Peyer's patch (tissue), 4 donors: ENCODE data around the gene PHF3. TPM values are rescaled to one million over a fixed set of nuclear protein-coding genes. Genes with fewer than 3 reads are reported as not detected.

Source experiments
- DNase-seq, 3 donors: peaks; one replicate each; pipeline ENCODE4 v3.0.0-alpha.2; 2017 to 2019
- H3K27ac ChIP-seq, 4 donors: fragments of 200-600 bp; sonication (generic); one replicate each; pipeline ENCODE4 v1.5.1; 2016 to 2019
- H3K27me3 ChIP-seq, 2 donors: fragments of 200-600 bp; sonication (generic); one replicate each; pipeline ENCODE4 v1.5.1; 2019
- H3K36me3 ChIP-seq, 3 donors: fragments of 200-600 bp; sonication (generic); one replicate each; pipeline ENCODE4 v1.5.1; 2016 to 2019
- H3K4me1 ChIP-seq, 4 donors: fragments of 200-600 bp; sonication (generic); one replicate each; pipeline ENCODE4 v1.5.1; 2016 to 2019
- H3K4me3 ChIP-seq, 4 donors: fragments of 200-600 bp; sonication (generic); 1 replicate in 3 of 4; 2 replicates in 1 of 4; pipeline ENCODE4 v1.5.1; 2016 to 2019; ENCODE audit warnings: mild to moderate bottlenecking in 1 of 4
- H3K9me3 ChIP-seq, 4 donors: fragments of 200-600 bp; sonication (generic); one replicate each; pipeline ENCODE4 v1.5.1; 2016 to 2019; ENCODE audit warnings: mild to moderate bottlenecking in 1 of 4
- CTCF ChIP-seq, 6 experiments: fragments of 450-650 bp in 4 of 6; fragments of 200-600 bp in 2 of 6; sonication (generic) in 1 of 6; IDR thresholded peaks; one replicate each; pipeline ENCODE4 v1.5.1; 2017 to 2019; ENCODE audit warnings: antibody characterized with exemption in 6 of 6, mild to moderate bottlenecking in 3 of 6, moderate library complexity in 1 of 6
- POLR2A ChIP-seq, 2 donors: fragments of 450-650 bp; IDR thresholded peaks; one replicate each; pipeline ENCODE4 v1.5.1; 2017; ENCODE audit warnings: antibody characterized with exemption in 2 of 2, mild to moderate bottlenecking in 2 of 2, moderate library complexity in 2 of 2
- total RNA-seq, 4 donors: library from RNA; depleted of rRNA; stranded (reverse); fragments of >200 nt; gene quantifications; one replicate each; pipeline ENCODE4 v1.1.0, GENCODE V29; 2016

PHF3 gene
- total RNA-seq, 4 donors from 2014 or later: 62.1 to 150 (median 78.2) TPM

GRCh38 chr6:63708631-63709030 lies 73.0 kb downstream of the PHF3 start:
- no peaks in the 10 kb centered on the region for H3K27me3 ChIP-seq
- no peak overlapping the region for H3K4me3 ChIP-seq
- TF ChIP-seq POLR2A (IDR thresholded peaks at IDR 0.05): no peak
- no peak for TF ChIP-seq CTCF (IDR thresholded peaks at IDR 0.05)
- no peak overlapping the region for H3K27ac ChIP-seq
- H3K9me3 ChIP-seq: no peaks in the 10 kb centered on the region
- H3K4me1 ChIP-seq: no peaks in the 10 kb centered on the region
- H3K36me3 ChIP-seq: peaks cover 0 to 84% (median 3%) of the 10 kb centered on the region in 3 donors
- DNase-seq: no peak

GRCh38 chr6:63709148-63709547 lies 73.5 kb downstream of the PHF3 start:
- Histone ChIP-seq H3K36me3 (peaks cover 0 to 79% (median 3%) of the 10 kb centered on the region in 3 donors), H3K9me3 (no peaks in the 10 kb centered on the region), H3K27me3 (no peaks in the 10 kb centered on the region), H3K4me3 (no peak overlapping the region), H3K4me1 (no peaks in the 10 kb centered on the region), H3K27ac (no peak overlapping the region)
- no peak for DNase-seq
- TF ChIP-seq POLR2A (IDR thresholded peaks at IDR 0.05): no peak
- no peak for TF ChIP-seq CTCF (IDR thresholded peaks at IDR 0.05)

- no peak for DNase-seq
- Histone ChIP-seq H3K4me3 (no peak overlapping the region), H3K36me3 (peaks cover 0 to 51% (median 3%) of the 10 kb centered on the region in 3 donors), H3K4me1 (no peaks in the 10 kb centered on the region), H3K9me3 (no peaks in the 10 kb centered on the region), H3K27me3 (no peaks in the 10 kb centered on the region), H3K27ac (no peak overlapping the region)
- TF ChIP-seq POLR2A (IDR thresholded peaks at IDR 0.05) (no peak), CTCF (IDR thresholded peaks at IDR 0.05) (no peak)
These were observed 77.7 kb downstream of the PHF3 start for GRCh38 chr6:63713332-63713731.

- Histone ChIP-seq H3K27ac (no peak overlapping the region), H3K27me3 (no peaks in the 10 kb centered on the region), H3K4me3 (no peak overlapping the region), H3K9me3 (no peaks in the 10 kb centered on the region), H3K36me3 (peaks cover 0 to 45% (median 3%) of the 10 kb centered on the region in 3 donors), H3K4me1 (no peaks in the 10 kb centered on the region)
- TF ChIP-seq CTCF (IDR thresholded peaks at IDR 0.05) (no peak), POLR2A (IDR thresholded peaks at IDR 0.05) (no peak)
- DNase-seq: no peak
These were observed 78.5 kb downstream of the PHF3 start for GRCh38 chr6:63714091-63714490.

GRCh38 chr6:63716169-63716568 lies 80.6 kb downstream of the PHF3 start:
- TF ChIP-seq CTCF (IDR thresholded peaks at IDR 0.05) (no peak), POLR2A (IDR thresholded peaks at IDR 0.05) (no peak)
- Histone ChIP-seq H3K36me3 (peaks cover 0 to 24% (median 1%) of the 10 kb centered on the region in 3 donors), H3K27ac (no peak overlapping the region), H3K4me1 (no peaks in the 10 kb centered on the region), H3K27me3 (no peaks in the 10 kb centered on the region), H3K9me3 (no peaks in the 10 kb centered on the region), H3K4me3 (no peak overlapping the region)
- no peak for DNase-seq

- peaks cover 0 to 4% (median 0%) of the 10 kb centered on the region in 4 donors for H3K4me1 ChIP-seq
- H3K27me3 ChIP-seq: no peaks in the 10 kb centered on the region
- H3K4me3 ChIP-seq: no peak overlapping the region
- H3K9me3 ChIP-seq: no peaks in the 10 kb centered on the region
- no peak overlapping the region for H3K27ac ChIP-seq
- no peaks in the 10 kb centered on the region for H3K36me3 ChIP-seq
- no peak for TF ChIP-seq POLR2A (IDR thresholded peaks at IDR 0.05)
- no peak for DNase-seq
These were observed 85.6 kb downstream of the PHF3 start for GRCh38 chr6:63721181-63721580.
